HG02943 (cell line): ENCODE results near the gene CNFN.

ENCODE experiments used
- ATAC-seq: cut with Tn5 transposase; IDR thresholded peaks from one replicate; pipeline ENCODE4 v1.9.1; 2021; ENCODE audit warnings: mild to moderate bottlenecking, low read depth, moderate library complexity; ENCODE audit not compliant: unreplicated experiment

CNFN gene

GRCh38 chr19:42410371-42410770 is 20.3 kb upstream of the CNFN start:
- no peak for ATAC-seq

DNA sequence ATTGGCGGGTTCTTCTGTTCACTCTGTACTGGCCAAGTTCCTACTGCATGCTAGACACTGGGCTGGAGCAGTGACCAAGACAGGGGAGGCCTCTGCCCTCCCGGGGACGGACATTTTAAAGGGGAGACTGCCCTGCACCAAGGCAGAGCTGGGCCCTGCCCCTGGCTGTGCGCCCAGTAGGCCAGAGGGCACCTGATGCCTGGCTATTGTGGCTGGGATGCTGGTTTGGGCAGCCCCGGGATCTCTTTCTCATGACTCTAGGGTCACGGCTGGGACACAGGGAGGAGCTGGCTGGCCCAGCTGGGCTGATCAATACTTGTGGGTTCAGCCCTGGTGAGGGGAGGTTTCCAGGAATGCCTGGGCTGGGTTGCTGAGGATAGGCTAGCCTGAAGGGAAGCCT is 19.4 kb upstream of the CNFN start:
- no peak for ATAC-seq

DNA sequence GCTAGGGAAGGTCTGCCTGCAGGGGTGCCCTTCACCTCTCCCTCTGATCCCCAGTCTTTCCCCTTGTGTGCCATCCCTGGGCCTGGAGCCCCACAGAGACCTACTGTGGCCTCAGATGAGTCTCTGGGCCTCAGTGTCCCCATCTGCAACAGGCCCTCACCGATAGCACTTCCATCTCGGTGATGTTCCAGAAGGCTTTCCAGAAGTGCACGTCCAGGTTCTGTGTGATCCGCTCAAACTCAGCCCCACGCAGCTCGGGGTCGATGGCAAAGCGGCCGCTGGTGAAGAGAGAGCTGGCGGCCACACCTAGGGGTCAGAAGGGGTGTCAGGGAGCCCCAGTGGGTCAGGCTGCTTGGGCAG is 17.7 kb upstream of the CNFN start:
- ATAC-seq, result no peak

GRCh38 chr19:42407085-42407815 is 17.2 kb upstream of the CNFN start:
- ATAC-seq, result no peak

DNA sequence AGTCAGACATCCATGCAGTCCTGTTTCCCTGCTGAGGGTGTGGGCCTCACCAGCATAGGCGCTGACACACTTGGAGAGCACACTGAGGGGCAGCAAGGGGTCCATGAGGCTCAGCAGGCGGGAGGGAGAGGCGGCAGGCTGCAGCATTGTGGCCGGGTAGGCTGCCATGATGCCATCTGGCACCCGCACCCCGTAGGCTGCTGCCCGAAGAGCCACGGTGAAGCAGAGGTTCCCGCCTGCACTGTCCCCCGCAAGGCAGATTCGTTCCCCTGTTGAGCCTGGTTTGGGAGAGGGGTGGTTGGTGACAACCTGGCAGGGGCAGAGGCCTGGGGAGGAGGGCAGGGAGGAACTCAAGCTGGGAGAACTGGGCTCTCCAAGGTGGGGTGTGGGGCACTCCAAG is 16.0 kb upstream of the CNFN start:
- no peak for ATAC-seq

DNA sequence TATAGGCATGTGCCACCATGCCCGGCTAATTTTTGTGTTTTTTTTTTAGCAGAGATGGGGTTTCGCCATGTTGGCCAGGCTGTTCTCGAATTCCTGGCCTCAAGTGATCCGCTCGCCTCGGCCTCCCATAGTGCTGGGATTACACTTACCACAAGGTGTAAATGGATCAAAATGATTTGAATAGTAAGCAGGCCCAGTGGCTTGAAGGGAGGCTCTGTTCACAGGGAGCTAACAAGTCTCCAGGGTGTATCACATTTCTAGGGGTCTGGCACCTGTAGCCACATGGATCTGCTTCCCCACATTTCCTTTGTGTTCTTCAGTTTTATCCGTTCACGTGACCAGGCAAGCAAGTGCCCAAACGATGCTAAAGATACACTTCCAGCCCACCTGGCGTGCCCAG is 13.5 kb upstream of the CNFN start:
- no peak for ATAC-seq

GRCh38 chr19:42402376-42403116 is 12.4 kb upstream of the CNFN start:
- no peak for ATAC-seq

DNA sequence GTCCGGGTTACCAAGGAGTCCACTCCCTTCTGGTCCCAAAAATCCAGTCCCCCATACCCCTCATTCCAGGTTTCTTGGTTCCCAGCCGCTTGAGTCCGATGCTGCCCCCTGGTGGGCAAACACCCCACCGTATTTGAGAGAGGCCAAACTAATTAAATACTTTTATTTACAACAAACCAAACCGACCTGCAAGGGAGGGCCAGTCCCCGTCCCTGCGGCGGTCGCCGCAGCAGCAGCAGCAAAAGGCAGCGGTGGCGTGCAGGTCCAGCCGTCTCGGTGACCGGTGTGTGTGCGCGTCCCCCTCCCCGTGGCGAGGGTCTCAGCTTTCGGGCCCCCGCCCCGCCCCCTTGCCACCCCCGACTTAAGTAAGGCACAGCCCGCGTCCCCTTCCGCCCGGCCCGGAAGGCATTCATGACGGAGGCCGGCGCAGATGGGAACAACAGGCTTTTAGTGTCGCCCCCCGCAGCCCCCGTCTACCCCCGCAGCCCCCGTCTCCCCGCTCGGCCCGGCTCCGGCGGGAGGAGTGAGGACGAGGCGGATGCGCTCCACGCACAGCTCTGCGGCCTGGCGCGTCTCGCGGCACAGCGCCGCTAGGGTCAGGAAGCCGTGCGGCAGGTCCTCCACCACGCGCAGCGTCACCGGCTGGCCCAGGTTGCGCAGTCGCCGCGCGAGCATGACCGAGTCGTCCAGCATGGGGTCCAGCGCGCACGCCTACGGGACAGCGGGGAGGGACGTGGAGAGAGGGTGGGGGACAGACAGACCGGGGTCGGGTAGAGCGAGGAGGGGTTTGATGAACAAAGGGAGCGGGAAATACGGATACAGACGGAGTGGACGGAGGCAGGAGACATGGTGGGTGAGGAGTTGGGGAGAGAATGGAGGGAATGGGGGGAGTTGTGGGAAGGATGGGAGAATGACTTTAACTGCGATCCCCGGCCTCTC is 11.5 kb upstream of the CNFN start:
- ATAC-seq, result no peak

- ATAC-seq, result no peak
Observed at GRCh38 chr19:42400404-42400803, 10.3 kb upstream of the CNFN start.

GRCh38 chr19:42397263-42398166 is 7.4 kb upstream of the CNFN start:
- no peak for ATAC-seq

DNA sequence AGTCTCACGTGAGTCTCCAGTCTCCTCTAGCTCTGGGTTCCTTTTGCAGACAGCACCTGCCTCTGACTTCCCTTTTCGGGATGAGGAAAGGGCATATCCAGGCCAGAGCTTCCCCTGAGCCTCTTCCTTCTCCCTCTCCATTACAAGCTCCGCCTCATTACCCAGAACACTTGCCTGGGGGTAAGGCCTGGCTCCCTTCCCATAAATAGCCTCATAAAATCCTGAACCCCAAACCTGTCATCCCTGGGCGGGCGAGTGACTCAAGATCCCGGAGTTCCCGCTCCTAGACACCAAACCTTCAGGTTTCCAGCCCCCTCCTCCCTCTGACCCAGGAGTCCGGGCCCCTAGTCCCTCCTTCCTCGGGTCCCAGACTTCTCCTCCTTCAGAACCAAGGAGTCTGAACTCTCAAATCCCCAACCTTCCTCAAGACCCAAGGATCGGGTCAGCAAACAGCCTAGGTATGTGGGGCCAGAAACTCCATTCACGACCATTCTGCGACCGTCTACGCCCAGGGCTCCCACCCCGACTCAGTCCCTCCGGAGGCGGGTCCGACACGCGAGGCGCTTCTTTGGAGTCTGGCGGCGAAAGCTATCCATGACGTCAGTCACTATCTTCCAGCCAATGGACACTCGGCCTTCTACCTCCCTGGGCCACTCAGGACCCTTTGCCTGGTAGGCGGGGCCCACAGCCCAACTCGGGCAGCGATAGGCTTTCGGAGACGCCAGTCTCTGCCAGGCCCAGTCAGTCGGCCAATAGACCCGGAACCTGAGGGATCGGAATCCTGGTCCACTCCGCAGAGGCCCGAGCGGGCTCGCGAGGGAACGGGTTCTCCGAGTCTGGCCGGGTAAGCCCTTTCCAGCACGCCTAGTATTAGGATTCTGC is 6.5 kb upstream of the CNFN start:
- ATAC-seq, result peak; percentile 93

DNA sequence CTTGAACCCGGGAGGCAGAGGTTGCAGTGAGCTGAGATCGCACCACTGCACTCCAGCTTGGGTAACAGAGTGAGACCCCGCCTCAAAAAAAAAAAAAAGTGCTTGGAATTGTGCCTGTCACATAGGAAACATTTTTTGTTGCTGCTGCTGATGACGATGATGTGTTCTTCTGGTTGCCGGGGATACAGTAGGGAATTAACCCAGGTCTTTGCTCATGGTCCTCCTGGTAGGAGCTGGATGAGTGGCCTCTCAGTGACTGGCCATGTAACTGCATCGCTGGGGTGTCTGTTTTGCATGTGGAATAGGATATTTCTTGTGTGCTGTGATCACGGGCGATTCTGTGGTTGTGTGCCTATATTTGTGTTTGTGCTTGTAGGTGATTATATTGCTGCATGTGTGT is 4.7 kb upstream of the CNFN start:
- ATAC-seq, result no peak

DNA sequence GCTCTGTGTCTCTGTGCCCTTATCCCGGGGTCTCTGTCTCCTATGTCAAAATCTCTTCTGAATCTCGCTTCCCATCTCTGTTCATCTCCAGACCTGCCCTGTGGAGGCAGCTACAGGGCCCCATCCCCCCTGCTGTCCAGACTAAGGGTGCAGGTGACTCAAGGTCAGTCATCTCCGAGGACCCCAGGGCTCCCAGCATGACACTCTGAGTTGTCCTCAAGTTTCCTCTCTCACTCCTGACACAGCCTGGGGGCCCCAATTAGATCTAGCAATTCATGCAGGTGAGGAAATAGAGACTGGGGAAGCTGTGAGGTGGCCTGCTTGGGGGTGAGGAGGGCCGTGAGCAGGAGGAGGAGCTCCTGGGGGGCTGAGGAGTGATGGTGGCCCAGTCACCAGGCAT is 2.1 kb upstream of the CNFN start:
- ATAC-seq, result no peak

DNA sequence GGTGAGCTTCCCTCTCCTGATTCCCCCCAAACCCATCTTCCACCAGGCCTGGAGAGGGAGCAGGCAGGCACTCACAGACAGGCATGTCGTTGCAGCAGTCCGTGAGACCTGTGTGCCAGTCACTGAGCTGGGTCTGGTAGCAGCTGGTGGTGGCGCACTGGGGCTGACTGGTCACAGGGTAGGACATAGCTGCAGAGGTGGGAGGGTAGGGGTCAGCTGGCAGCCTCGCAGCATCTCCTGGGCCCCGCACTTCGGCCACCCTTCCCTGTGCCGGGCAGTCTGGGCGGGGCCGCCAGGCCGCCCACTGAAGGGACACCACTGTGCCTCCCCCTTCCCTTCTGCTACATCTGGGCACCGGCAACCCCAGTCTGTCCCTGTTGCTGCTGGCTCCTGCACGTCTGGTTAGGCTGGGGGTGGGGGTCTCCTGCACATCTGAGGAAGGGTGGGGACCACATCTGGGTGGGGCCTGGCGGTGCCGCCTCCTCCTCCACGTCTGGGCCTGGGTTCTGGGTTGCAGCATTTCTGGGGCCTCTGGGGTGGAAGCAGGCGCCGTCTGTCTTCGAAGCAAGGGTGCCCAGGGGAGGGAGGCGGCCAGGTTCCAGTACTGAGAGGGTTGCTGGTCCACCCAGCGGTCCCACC is 1.1 kb downstream of the CNFN start:
- ATAC-seq, result no peak

DNA sequence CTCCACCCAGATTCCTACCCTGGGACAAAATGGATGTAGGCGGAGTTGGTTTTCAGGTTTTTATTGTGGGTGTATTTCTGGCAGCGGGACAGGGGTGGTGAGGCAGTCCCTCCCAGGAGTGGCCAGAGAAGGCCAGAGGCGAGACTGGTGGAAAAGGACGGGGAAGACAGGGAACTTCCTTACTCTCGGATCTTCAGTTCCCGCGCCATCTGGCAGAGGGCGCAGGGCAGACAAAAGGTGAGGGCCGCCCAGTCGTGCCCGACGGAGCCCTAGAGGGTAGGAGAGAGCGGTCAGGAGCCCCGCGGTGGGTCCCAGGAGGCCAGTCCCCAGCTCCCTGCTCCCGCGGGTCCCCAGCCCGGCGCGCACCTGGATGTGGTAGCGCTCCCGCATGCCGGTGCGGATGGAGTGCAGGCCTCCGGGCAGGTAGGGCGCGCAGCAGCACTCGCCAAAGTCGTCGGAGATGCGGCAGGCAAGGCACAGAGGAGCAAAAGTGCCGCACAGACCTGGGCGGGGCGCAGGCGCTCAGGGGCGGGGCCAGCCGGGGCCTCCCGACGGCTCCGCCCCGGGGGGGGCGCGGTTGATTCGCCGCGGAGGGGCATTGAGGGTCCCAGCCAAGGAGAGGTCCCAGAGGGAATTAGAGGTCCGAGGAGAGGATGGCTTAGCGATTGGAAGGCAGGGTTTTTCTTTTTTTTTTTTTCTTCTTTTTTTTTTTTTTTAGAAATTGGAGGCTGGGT is 3.0 kb downstream of the CNFN start:
- no peak for ATAC-seq

- no peak for ATAC-seq
Observed at GRCh38 chr19:42380155-42380554, 9.9 kb downstream of the CNFN start.

DNA sequence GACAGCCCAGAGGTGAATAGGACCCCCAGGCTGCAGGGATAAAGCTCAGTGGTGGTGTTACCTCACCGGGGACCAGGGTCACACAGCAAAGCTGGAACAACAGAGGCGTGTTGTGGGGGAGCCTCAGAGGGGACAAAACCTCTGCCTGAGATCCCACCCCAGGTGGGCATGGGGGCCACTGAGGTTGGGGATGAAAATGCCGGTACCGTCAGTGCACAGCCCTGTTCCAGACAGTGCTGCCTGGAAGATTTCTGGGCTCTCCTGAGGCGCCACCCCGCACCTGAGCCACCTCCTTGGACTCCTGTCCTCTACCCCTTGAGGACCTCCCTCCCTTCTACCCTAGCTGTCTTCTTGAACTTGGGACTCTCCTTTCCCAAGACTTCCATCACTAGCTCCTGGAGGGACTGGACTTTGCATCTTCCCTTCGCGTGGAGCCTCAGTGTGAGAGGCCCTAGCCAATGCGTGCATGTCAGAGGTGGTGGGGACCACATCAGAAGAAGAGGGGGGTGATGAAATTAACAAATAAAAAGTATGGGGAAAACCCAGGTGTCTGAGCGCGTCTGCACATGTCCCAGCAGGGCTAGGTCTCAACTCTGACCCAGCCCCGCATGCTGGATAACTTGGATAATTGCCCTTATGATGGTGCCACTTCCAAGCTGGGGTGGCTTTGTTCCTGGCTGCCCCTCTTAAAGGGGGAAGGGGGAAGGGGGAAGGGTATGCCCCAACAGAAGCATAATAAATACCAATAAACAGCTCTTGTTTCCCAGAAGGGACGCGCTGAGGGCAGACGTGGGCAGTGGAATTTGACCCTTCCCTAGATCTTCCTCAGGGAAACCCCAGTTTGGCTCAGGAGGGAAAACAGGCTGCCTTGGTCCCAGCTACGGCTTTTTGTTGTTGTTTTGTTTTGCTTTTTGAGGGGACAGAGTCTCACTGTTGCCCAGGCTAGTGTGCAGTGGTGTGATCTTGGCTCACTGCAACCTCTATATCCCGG is 11.6 kb downstream of the CNFN start:
- no peak for ATAC-seq
